Stimulated activated memory B cell treated with anti-CD40 and anti-IgM and Interleukin-4, amounts not matched to agents 10 μg/mL and 1 μg/mL and 100 μg/mL, for 72 hours (primary cell): ENCODE measurements around the gene MLC1.
A peak's percentile ranks its signal among the peaks of the same experiment; 100 is the strongest.

Experiments
- ATAC-seq: fragments of 150-1000 bp; cut with Tn5 transposase; 2 replicates; pipeline ENCODE4 v1.10.0; 2021
- H3K27ac Mint-ChIP-seq: one replicate; pipeline ENCODE4 v1.8.0; 2022; ENCODE audit warnings: mild to moderate bottlenecking, mixed read lengths
- H3K27me3 Mint-ChIP-seq: one replicate; pipeline ENCODE4 v1.8.0; 2022; ENCODE audit warnings: mixed read lengths
- H3K36me3 Mint-ChIP-seq: one replicate; pipeline ENCODE4 v1.8.0; 2022; ENCODE audit warnings: mixed read lengths
- H3K4me1 Mint-ChIP-seq: one replicate; pipeline ENCODE4 v1.8.0; 2022; ENCODE audit warnings: mixed read lengths
- H3K4me3 Mint-ChIP-seq: one replicate; pipeline ENCODE4 v1.8.0; 2022; ENCODE audit warnings: mild to moderate bottlenecking, moderate library complexity, mixed read lengths
- H3K9me3 Mint-ChIP-seq: one replicate; pipeline ENCODE4 v1.8.0; 2022; ENCODE audit warnings: mixed read lengths

Gene MLC1

DNA sequence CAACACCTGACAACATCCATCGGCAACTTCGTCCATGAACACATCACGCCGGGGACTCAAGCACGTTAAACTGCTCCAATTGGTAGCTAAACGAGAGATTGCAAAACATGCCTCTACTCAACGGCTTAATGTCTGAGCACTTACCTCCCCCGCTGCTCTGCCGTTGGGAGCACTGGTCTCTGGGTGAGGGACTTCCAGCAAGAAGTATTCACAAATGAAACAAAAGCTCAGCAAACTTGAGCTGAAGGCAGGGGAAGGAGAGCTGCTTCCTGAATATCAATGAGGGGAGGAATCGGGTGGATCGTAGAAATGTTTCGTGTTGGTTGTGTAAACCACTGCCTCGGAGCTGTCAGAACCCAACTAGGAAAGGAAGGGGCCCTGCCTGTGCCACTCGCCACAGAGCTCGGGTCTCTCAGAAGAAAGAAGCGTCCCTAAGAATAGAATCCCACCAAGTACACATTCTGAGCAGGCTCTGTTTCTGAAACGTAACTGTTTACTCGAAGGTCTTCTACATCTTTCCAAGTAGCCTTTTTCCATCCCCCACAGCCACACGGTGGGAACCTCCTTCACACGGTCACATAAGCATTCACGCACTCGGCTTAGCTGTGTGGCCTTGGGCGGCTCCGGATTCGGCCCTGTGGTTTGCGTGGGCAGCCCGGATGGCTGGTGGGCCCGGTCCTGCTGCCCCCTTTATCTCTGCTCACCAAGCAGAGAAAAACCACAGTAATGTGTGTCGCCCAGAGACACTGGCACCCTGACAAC lies at the start of gene MLC1:
TSS of gene MLC1 (minus strand) at position 216 of the 762 bp plus-strand sequence. CDS start 524 bp downstream, outside the sequence.
- Mint-ChIP-seq H3K27ac (no peak within 1 kb of the TSS), H3K27me3 (no peaks in the 10 kb centered on the region), H3K4me1 (peaks cover 6% of the 10 kb centered on the region), H3K9me3 (peaks cover 10% of the 10 kb centered on the region), H3K36me3 (peaks cover 12% of the 10 kb centered on the region), H3K4me3 (peak within 1 kb of the TSS; percentile 2)
- no peak for ATAC-seq

DNA sequence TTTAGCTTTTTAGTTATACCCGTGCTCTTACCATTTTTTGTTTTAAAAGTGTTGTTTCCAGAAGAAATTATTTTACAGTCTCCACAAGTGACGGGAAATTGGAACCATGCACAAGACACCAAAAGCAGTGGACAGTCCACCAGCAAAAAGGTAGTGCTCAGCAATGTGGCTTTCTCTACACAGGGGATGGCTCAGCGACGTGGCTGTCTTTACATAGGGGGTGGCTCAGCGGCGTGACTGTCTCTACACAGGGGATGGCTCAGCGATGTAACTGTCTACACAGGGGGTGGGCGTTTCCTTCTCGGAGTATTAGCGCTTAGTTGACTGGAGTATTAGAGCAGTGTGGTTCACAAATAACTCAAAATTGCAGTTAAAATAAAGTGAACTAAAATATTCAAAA lies 49.3 kb upstream of the MLC1 start:
- H3K9me3 Mint-ChIP-seq, result no peaks in the 10 kb centered on the region
- ATAC-seq, result no peak
- H3K4me3 Mint-ChIP-seq, result no peak overlapping the region
- no peaks in the 10 kb centered on the region for H3K36me3 Mint-ChIP-seq
- no peak overlapping the region for H3K27ac Mint-ChIP-seq
- H3K27me3 Mint-ChIP-seq, result peaks cover 53% of the 10 kb centered on the region
- peaks cover 4% of the 10 kb centered on the region for H3K4me1 Mint-ChIP-seq

DNA sequence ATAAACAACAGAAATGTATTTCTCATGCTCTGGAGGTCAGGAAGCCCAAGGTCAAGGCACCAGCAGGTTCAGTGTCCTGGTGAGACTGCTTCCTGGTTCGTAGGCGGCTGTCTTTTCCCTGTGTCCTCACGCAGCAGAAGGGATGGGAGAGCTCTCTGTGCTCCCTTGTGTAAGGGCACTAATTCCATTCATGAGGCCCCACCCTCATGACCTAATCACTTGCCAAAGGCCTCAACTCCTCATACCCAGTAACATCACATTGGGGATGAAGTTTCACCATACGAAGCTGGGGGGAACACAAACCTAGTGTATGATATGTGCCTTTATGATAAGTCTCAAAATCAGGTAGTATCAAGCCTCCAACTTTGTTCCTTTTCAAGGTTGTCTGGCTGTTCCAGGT lies 46.7 kb upstream of the MLC1 start:
- ATAC-seq, result no peak
- Mint-ChIP-seq H3K27ac (no peak overlapping the region), H3K4me3 (no peak overlapping the region), H3K9me3 (no peaks in the 10 kb centered on the region), H3K4me1 (no peaks in the 10 kb centered on the region), H3K36me3 (no peaks in the 10 kb centered on the region), H3K27me3 (peaks cover 63% of the 10 kb centered on the region)

DNA sequence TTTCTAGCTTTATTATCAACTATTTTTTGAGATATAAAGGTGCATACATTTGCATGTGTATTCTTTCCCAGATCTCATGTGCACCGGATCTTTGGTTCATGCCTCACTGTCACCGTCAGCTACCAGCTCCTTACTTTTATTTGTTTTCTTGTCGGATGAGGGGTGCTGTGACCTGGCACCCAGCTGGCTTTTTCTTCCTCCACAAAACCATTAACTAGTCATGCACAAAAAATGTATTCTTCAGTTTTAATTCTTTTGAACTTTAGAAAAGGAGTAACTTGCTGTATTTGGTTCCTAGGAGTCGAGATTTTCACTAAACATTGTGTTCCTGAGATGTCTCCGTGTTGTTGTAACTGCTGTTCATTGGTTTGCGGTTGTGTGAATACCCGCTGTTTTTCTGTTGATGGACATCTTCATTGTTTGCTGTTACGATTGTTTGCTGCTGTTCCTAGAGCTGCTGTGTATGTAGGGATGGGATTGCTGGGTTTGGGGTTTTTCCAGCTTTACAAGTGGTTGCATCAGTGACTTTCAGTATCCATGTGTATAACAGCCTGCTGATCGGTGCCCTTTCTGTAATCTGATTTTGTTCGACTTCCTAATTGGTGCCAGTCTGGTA lies 44.0 kb upstream of the MLC1 start:
- Mint-ChIP-seq H3K27ac (no peak overlapping the region), H3K4me3 (no peak overlapping the region), H3K9me3 (peaks cover 3% of the 10 kb centered on the region), H3K4me1 (no peaks in the 10 kb centered on the region), H3K27me3 (peaks cover 53% of the 10 kb centered on the region), H3K36me3 (peaks cover 3% of the 10 kb centered on the region)
- no peak for ATAC-seq

DNA sequence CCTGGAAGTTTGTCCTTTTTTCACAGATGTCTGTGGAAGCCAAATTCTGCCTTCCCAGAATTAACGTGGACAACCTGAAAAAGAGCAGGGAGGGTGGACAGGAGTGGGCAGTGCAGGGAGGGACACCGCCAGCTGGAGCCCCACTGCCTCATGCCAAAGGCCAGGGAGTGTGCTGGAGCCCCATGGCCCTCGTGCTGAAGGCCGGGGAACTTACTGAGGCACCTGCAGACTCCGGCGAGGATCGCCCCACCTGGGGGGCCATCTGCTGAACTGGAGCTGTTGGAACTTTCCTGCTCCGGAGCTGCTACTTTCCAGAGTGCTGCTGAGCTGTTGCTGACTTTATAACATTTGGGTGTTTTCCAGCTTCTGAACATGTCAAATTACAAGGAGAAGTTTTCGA lies 39.8 kb upstream of the MLC1 start:
- Mint-ChIP-seq H3K4me3 (no peak overlapping the region), H3K36me3 (peaks cover 8% of the 10 kb centered on the region), H3K27me3 (peaks cover 46% of the 10 kb centered on the region), H3K9me3 (peaks cover 9% of the 10 kb centered on the region), H3K27ac (no peak overlapping the region), H3K4me1 (no peaks in the 10 kb centered on the region)
- no peak for ATAC-seq

DNA sequence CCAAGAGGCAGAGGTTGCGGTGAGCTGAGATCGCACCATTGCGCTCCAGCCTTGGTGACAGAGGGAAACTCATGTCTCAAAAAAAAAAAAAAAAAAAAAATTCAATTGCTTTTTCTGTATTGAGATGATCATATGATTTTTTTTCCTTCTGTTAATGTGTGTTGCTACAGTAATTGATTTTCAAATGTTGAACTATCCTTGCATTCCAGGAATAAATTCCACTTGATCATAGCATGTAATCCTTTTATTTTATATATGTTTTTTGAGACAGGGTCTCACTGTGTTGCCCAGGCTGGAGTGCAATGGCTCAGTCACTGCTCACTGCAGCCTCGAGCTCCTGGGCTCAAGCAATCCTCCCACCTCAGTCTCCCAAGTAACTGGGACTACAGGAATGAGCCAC lies 37.9 kb upstream of the MLC1 start:
- Mint-ChIP-seq H3K36me3 (peaks cover 8% of the 10 kb centered on the region), H3K27me3 (peaks cover 46% of the 10 kb centered on the region), H3K4me3 (no peak overlapping the region), H3K4me1 (no peaks in the 10 kb centered on the region), H3K27ac (no peak overlapping the region), H3K9me3 (peaks cover 9% of the 10 kb centered on the region)
- no peak for ATAC-seq

DNA sequence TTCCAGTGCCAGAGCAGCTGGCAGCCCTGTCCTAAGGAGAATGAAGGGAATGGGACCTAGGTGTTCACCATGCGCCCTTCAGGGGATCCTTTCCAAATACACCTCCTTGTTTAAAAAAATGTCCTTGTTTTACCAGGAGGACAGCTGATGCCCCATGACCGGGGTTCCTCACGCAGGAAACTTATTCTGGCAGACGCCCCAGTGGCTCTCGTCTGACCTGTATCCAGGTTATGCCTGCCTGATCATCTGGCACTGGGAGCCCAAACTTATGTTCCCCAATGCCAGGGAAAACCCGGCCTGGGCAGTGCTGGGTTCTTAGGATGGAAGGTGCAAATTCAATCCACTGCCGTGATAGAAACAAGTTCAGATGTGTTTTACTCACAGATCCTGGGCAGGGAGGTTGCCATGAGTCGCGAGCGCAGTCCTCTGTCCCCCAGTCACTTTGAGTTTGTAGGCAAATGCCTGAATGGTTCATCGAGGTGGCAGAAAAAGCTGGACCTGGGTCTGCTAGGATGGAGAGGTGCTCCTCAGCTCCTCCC lies 36.0 kb upstream of the MLC1 start:
- H3K36me3 Mint-ChIP-seq, result peaks cover 8% of the 10 kb centered on the region
- no peak overlapping the region for H3K4me3 Mint-ChIP-seq
- H3K9me3 Mint-ChIP-seq, result peaks cover 9% of the 10 kb centered on the region
- no peaks in the 10 kb centered on the region for H3K4me1 Mint-ChIP-seq
- no peak for ATAC-seq
- no peak overlapping the region for H3K27ac Mint-ChIP-seq
- peaks cover 43% of the 10 kb centered on the region for H3K27me3 Mint-ChIP-seq

DNA sequence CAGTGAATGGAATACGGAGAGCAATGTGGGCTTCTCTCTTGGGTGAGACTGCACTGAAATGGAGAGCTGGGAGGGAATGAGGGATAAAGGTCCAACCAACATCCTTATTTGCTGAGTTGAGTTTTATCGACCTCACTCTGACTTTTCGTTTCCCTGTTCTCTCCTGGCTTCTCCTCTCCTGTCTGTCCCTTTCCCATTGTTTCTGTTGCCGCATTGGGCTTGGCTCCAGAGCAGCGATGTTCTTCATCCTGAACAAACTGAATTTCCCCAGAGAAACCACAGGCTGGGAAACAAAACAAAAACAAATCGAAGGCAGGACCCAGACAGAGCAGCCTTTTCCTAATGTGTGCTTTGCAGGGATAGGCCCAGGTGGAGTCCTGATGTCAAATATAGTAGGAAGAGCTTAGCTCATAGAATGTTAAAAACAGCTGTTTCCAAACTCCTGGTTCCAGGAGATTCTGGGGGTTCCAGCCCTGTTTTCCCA lies 34.6 kb upstream of the MLC1 start:
- no peak overlapping the region for H3K4me3 Mint-ChIP-seq
- peaks cover 8% of the 10 kb centered on the region for H3K36me3 Mint-ChIP-seq
- no peak for ATAC-seq
- no peak overlapping the region for H3K27ac Mint-ChIP-seq
- peaks cover 56% of the 10 kb centered on the region for H3K27me3 Mint-ChIP-seq
- H3K9me3 Mint-ChIP-seq, result peaks cover 9% of the 10 kb centered on the region
- no peaks in the 10 kb centered on the region for H3K4me1 Mint-ChIP-seq

DNA sequence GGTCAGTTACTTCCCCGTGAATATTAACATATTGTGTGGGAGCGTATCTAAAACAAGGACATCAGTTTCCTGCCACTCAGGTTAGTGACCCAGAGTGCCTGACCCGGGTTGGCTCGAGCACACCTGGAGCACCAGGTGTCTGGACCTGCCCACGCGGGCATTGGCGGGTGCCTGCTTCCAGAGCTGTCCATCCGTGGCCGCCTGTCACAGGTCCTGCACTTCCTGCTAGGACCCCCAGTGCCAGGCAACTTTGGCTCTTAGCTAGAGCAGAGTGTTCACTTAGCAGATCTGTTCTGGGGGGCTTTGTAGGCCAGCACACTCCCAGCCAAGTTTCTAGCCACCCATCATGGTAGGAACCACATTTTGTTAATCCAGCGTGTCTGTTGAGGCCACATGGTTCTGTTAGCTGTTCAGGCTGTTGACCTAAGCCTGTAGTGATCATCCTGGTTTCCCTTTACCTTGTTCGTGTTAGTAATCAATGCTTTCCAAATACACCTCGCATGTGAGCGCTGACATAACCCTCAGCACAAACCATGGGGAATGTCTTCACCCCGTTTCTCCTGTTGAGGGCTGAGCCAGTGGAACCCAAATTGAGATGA lies 34.0 kb upstream of the MLC1 start:
- no peaks in the 10 kb centered on the region for H3K4me1 Mint-ChIP-seq
- no peak overlapping the region for H3K4me3 Mint-ChIP-seq
- peaks cover 55% of the 10 kb centered on the region for H3K27me3 Mint-ChIP-seq
- peaks cover 7% of the 10 kb centered on the region for H3K9me3 Mint-ChIP-seq
- ATAC-seq, result peak; percentile 31
- peaks cover 5% of the 10 kb centered on the region for H3K36me3 Mint-ChIP-seq
- no peak overlapping the region for H3K27ac Mint-ChIP-seq

DNA sequence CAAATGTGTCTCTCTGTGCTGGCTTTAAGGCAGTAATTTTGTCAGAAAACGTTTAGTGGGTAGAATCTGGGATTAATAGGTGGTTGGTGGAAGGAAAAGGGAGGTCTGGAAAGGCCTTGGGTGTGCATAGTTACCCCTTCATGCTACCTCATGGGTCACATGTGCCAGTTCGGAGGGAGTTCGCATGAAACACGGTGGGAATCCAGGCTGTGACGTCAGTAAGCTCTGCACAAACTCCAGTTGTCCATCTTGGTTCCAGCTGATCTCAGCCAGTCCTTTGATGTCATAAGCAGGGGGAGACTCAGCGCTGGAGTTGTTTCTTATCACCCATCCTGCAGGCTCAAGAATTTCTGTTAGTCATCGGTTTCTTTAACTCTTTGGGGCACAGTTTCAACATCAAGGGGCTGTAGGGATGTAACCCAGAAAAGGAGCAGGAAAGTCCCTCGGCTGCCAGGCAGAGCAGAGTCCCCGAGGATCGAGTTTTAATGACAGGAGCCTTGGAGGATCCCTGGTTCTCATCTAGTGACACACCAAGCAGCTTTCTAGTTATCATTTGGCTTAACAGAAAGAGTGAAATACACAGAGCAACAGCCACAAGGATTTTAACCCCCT lies 33.4 kb upstream of the MLC1 start:
- no peak for ATAC-seq
- H3K9me3 Mint-ChIP-seq, result peaks cover 2% of the 10 kb centered on the region

DNA sequence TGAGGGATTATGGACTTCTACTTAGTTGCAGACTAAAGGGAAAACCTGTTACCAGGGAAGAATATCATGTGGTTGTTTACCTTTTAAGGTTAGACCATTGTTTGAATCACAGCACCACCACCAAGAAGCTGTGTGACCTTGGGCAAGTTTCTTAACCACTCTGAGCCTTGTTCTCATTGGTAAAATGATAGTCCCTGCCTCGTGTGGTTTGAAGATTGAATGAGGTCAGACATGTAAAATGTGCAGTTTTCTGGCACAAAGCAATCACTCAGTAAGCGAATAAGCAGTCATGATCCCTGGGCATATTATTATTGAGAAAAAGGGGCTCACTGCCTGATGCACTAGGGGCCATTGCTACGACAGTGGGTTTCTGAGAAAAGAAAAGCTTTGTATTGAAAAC lies 32.9 kb upstream of the MLC1 start:
- Mint-ChIP-seq H3K36me3 (no peaks in the 10 kb centered on the region), H3K4me1 (no peaks in the 10 kb centered on the region), H3K9me3 (peaks cover 2% of the 10 kb centered on the region), H3K4me3 (no peak overlapping the region), H3K27ac (no peak overlapping the region), H3K27me3 (peaks cover 55% of the 10 kb centered on the region)
- no peak for ATAC-seq

More for the DNA sequence above, 33.4 kb upstream of the MLC1 start:
- Mint-ChIP-seq H3K27ac (no peak overlapping the region), H3K27me3 (peaks cover 52% of the 10 kb centered on the region), H3K36me3 (no peaks in the 10 kb centered on the region), H3K4me3 (no peak overlapping the region), H3K4me1 (no peaks in the 10 kb centered on the region)

DNA sequence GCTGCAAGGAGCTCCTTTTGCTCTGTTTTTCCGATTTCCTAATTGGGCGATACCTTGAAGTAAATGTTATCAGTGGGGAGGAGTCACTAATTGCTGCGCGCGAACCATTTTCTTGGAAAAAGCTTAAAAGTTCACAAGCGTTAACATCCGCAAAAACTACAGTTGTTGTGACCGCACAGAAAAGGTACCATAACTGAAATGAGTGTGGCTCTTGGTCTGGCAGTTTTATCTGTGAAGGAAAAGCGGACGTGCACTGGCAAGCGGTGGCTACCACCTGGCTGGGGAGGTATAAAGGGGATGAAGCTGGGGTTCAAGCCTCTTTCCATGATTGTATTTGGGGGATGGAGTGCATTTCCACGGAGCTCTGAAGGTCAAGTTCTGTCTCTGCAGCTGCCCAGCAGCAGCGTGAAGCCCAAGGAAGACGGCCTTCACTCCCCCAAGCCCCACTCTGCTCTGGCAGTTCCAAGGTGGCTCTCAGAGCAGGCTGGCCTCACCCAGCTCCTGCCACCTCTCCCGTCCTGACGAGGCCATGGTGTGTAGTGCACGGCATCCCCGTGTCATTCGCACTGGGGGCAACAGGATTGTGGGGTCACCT lies 32.0 kb upstream of the MLC1 start:
- H3K27me3 Mint-ChIP-seq, result peaks cover 64% of the 10 kb centered on the region
- no peak for ATAC-seq
- no peak overlapping the region for H3K4me3 Mint-ChIP-seq
- H3K4me1 Mint-ChIP-seq, result no peaks in the 10 kb centered on the region
- H3K27ac Mint-ChIP-seq, result no peak overlapping the region
- H3K36me3 Mint-ChIP-seq, result no peaks in the 10 kb centered on the region
- no peaks in the 10 kb centered on the region for H3K9me3 Mint-ChIP-seq

DNA sequence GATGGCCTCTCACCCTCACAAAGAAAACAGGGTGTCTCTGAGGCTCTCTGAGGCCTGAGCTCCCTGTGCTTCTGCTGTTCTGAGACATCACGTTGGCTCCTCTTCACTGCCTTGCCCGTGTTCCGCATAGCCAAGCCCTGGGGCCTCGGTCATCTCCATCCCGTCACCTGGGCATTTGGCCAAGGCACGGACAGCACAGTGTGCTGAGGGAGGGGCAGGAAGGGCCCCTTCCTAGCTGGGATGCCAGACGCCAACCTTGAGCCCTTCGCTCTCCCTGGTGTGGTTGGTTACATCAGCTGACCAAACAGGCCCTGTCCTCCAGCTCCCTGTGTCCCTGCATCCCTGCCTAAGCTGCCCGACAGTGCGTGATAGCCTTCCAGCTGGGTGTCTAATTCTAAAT lies 30.5 kb upstream of the MLC1 start:
- no peak overlapping the region for H3K27ac Mint-ChIP-seq
- H3K27me3 Mint-ChIP-seq, result peaks cover 74% of the 10 kb centered on the region
- no peak for ATAC-seq
- H3K9me3 Mint-ChIP-seq, result no peaks in the 10 kb centered on the region
- no peaks in the 10 kb centered on the region for H3K36me3 Mint-ChIP-seq
- no peaks in the 10 kb centered on the region for H3K4me1 Mint-ChIP-seq
- H3K4me3 Mint-ChIP-seq, result no peak overlapping the region

DNA sequence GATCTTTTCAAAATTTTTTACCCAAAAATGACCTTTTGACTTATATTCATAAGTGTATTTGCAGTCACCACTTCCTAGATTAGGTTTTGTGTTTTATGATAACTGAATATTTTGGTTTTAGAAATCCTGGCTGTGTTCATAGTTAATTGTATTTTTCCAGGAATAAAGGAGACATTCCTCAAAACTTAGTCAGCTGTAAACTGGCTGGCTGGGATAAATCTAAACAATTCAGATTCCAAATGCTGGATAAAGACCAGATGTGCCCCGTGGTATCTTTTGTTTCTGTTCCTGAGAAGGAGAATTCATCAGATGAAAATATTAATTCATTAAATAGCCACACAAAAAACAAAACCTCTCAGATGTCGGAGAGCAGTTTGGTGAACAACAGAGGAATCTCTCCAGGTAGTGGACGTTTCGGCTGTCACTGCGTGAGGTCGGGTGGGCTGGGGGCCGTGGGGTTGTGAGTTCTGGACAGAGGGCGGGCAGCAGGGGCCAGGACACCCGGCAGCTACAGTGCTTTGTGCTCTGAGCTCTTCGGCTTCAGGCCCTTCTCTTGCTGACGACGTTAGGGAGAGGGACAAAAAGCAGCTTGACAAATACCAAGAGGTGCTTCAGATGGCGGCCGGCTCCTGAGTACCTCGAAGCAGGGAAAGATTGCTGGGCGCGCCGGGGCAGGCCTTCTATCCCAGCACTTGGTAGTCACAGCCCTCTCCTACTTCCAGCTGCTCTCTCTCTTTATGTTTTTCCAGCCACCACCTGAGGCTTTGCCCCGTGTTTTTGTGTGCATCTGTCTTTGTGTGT lies 29.2 kb upstream of the MLC1 start:
- H3K4me1 Mint-ChIP-seq, result no peaks in the 10 kb centered on the region
- no peaks in the 10 kb centered on the region for H3K9me3 Mint-ChIP-seq
- H3K27me3 Mint-ChIP-seq, result peaks cover 76% of the 10 kb centered on the region
- no peak overlapping the region for H3K27ac Mint-ChIP-seq
- H3K36me3 Mint-ChIP-seq, result no peaks in the 10 kb centered on the region
- no peak for ATAC-seq
- H3K4me3 Mint-ChIP-seq, result no peak overlapping the region
